Hepatocyte (in vitro differentiated cells): ENCODE measurements around the gene DERL3.

Experiments
- EZH2 ChIP-seq: fragments of 200-600 bp; sonication (generic); IDR thresholded peaks from 2 replicates; pipeline ENCODE4 v1.6.1; 2016; ENCODE audit warnings: antibody characterized with exemption, mild to moderate bottlenecking, borderline replicate concordance
- TF ChIP-seq, protein P1 (sequence below): fragments of 200-600 bp; sonication (generic); IDR thresholded peaks from 2 replicates; pipeline ENCODE4 v1.5.1; 2016; ENCODE audit warnings: antibody characterized with exemption, mild to moderate bottlenecking; ENCODE audit not compliant: poor library complexity

DNA sequence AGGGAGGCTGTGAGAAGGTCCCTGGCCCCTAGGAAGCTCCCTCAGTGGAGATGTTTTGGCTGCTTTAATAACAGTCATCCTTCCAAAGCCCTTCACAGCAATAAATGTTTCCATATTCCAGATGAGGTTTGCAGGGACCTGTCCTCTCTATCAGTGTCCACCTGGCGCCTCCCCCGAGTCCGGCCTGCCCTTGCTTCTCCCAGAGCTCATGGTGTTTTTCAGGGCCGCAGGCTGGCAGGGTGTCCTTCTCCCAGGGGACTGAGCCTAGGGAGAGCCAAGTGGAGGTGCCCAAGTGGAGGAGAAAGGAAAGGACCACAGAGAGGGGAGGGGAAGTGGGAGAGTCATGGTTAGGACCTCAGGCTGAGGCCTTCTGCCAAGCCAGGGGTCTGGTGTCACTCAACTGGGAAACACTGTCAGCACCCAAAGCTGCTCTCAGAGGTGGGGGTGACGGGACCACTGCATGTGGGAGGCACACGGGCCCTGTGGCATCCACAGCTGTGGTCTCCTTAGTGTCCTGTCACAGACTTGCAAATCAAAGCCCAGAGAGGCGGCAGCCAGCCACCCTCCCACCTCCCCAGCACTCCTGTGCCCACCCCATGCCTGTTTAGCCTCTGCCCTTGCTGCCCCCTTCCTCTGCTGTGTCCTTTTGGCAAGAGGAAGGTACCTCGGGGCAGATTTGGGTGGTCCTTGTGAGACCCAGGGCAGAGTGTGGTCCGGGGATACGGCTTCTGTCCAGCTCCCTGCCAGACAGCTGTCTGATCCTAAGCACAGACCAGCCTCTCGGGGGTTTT, 6.4 kb downstream of the DERL3 start:
- TF ChIP-seq, protein P1, sequence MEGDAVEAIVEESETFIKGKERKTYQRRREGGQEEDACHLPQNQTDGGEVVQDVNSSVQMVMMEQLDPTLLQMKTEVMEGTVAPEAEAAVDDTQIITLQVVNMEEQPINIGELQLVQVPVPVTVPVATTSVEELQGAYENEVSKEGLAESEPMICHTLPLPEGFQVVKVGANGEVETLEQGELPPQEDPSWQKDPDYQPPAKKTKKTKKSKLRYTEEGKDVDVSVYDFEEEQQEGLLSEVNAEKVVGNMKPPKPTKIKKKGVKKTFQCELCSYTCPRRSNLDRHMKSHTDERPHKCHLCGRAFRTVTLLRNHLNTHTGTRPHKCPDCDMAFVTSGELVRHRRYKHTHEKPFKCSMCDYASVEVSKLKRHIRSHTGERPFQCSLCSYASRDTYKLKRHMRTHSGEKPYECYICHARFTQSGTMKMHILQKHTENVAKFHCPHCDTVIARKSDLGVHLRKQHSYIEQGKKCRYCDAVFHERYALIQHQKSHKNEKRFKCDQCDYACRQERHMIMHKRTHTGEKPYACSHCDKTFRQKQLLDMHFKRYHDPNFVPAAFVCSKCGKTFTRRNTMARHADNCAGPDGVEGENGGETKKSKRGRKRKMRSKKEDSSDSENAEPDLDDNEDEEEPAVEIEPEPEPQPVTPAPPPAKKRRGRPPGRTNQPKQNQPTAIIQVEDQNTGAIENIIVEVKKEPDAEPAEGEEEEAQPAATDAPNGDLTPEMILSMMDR, result no peak
- TF ChIP-seq EZH2, result no peak
